ENCODE measurements around the gene SLC33A1. TPM values are rescaled to one million over a fixed set of nuclear protein-coding genes. Genes with fewer than 3 reads are reported as not detected.
"Not testable (repeated sequence)": the region's sequence is repeated elsewhere in the genome, so short reads cannot be mapped to it uniquely, and the experiment has no call there.

The SLC33A1 gene
- total RNA-seq (2014; rRNA removed; shearing (Covaris generic)): 22.9 and 28.0 TPM in 2 replicates

GRCh38 chr3:155854141-155854940 is at the start of gene SLC33A1:
Gene SLC33A1, minus strand, starts transcription at chr3:155854427. Its CDS starts 430 bp downstream, at chr3:155853997.
- DNase-seq (ENCODE audit: low spot score): peak; percentile 99

- no peak for DNase-seq (ENCODE audit: low spot score)
Measured at GRCh38 chr3:155895379-155895900, 41.2 kb upstream of the SLC33A1 start.

GRCh38 chr3:155891321-155891720 is 37.1 kb upstream of the SLC33A1 start:
- no peak for DNase-seq (ENCODE audit: low spot score)

- DNase-seq (ENCODE audit: low spot score): no peak
Measured at GRCh38 chr3:155890671-155891190, 36.5 kb upstream of the SLC33A1 start.

- DNase-seq (ENCODE audit: low spot score): no peak
Measured at GRCh38 chr3:155889952-155890351, 35.7 kb upstream of the SLC33A1 start.

DNA sequence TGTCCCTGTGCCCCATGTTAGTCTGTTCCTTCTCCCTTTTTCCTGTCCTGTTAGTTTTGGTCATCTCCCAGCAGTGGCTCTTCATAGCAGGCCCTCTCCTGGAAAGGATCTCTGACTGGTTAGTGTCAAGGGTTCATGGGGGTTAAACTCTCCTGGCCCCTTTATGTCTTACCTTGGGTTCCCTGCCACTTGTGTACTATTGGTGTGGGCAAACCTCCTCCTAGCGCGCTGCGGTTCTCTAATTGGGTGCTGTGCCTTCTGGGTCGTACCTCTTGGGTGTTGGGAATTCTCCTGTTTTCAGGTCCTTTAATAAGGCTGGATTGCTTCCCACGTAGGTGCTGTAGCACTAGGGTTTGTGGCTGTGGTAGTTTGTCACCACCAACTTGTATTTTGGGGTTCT is 35.0 kb upstream of the SLC33A1 start:
- no peak for DNase-seq (ENCODE audit: low spot score)

DNA sequence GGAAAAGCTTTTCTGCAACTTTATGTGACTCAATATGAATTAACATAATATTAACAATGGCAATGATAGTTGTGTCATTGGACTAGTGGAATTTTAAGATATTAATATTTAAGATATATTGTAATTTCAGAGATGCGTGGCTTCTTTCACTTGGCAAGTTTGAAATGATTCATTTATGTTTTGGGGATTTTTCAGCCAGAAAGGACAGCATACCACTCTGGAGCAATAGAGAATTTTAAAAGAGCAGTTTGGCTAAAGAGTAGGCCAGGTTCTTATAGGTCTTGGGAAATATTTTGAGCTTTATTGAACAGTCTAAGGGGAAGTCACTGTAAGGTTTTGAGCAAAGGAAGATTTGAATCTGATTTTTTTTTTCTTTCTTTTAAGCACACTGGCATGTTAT is 32.7 kb upstream of the SLC33A1 start:
- DNase-seq (ENCODE audit: low spot score): no peak

GRCh38 chr3:155886348-155886747 is 32.1 kb upstream of the SLC33A1 start:
- DNase-seq (ENCODE audit: low spot score): not testable (repeated sequence)

- DNase-seq (ENCODE audit: low spot score): no peak
Measured at GRCh38 chr3:155885292-155885691, 31.1 kb upstream of the SLC33A1 start.

- DNase-seq (ENCODE audit: low spot score): no peak
Measured at GRCh38 chr3:155884292-155884691, 30.1 kb upstream of the SLC33A1 start.

- no peak for DNase-seq (ENCODE audit: low spot score)
Measured at GRCh38 chr3:155880286-155880685, 26.1 kb upstream of the SLC33A1 start.

DNA sequence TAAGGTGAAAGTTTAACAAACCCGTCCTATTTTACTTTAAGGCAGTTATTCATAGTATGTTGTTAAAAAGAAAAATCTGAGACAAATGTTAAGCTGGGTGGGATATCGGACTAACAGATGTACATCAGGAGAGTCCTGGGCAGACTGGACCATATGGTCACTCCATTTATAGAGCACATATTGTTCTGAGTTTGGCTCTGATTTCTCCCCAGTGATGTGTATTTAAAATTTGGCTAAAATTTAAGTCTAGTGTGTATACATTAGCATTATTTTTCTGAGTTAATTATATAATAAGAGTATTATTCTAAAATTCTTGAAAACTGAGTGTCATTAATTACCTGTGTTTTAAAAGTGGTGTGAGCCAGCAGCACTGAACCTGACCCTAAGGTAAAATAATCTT is 22.3 kb upstream of the SLC33A1 start:
- DNase-seq (ENCODE audit: low spot score): no peak

- no peak for DNase-seq (ENCODE audit: low spot score)
Measured at GRCh38 chr3:155876037-155876436, 21.8 kb upstream of the SLC33A1 start.

GRCh38 chr3:155872904-155873646 is 18.8 kb upstream of the SLC33A1 start:
- no peak for DNase-seq (ENCODE audit: low spot score)

DNA sequence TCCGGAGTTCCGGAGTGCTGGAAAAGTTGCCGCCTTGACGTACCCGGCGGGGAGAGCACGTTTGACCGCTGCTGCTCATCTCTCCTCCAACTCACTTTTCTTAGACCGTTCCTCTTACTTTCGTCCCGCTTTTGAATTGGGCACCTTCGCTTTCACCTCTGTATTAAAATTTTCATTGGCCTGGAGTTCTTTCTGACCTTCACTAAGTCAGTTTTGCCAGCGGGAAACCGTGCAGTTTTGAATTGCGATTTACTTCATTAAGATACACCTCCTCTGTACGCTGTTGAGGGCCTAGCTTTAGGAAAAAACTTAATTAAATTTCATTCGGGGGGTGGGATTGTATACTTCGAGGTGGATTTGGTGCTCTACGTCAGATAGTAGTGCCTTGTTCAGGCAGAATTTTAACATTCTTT is 17.5 kb upstream of the SLC33A1 start:
- DNase-seq (ENCODE audit: low spot score): no peak

DNA sequence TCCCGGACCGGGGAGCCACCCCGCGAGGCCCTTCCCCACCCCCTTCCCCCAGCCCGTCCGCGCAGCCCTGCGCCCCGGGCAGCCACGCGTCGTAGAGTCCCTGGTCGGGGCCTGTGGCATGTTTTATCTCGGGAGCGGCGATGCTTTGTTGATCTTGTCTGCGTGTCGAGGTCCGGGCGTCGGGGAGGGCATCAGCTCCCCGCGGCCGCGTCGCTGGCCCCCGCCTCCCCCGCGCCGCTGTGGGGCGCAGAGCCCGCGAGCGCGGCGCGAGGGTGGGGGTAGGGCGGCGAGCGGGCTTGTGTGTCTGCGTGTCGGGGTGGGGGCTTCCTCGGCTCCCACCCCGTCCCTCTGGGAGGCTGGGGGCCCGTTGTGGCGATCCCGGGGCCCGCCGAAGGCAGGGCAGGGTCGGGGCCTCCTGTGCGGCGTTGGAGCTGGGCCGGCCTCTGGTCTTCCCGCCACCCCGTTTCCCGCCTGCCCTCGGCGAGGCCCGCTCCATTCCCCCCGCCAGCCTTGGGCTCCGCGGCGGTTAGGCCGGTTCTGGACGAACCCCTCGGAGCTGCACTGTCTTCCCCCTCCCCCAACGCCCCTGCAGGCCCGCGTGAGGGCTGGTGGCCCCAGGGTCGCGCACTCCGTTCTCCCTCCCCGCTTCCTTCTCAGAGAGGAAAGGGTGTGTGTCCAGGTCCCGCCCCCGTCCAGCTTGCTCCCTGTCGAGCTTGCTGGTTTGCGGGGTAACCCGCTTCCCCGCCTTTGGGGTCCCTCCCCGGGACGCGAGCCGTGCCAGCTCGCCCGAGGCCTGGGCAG is 16.9 kb upstream of the SLC33A1 start:
- peak; percentile 47 for DNase-seq (ENCODE audit: low spot score)

DNA sequence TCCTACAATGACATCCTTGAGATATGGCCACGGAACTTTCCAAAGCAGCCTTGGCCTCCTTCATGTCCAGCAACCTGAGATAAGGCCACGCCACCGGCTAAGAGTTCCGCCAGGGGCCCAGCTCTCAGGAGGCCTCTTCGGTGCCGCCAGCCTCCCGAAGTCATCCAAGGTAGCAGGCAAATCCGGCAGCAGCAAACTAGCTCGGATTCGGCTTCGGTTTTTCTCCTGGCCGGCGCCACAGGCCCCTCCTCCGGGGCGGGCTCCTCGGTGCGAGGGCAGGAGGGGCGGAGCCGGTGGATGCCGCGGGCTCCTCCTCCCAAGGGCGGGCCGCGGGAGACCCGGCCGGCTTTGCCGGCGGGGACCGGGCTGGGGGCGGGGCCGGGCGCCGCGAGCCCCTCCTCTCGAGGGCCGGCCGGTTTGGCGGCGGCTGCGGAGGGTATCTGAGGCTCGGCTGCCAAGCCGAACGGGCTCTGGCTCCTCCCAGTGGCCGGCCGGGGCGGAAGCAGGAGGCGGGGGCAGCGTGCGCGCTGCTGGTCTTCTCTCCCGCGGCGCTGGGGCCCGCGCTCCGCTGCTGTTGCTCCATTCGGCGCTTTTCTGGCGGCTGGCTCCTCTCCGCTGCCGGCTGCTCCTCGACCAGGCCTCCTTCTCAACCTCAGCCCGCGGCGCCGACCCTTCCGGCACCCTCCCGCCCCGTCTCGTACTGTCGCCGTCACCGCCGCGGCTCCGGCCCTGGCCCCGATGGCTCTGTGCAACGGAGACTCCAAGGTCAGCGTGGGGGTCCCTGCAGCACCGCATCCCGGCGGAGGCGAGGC is 16.1 kb upstream of the SLC33A1 start, which contains the start of gene GMPS:
Gene GMPS (plus strand): TSS at position 518 of the 812 bp plus-strand sequence. CDS start 221 bp downstream, at position 739.
- DNase-seq (ENCODE audit: low spot score): peak; percentile 86

GRCh38 chr3:155869691-155870090 is 15.5 kb upstream of the SLC33A1 start:
- DNase-seq (ENCODE audit: low spot score): no peak

DNA sequence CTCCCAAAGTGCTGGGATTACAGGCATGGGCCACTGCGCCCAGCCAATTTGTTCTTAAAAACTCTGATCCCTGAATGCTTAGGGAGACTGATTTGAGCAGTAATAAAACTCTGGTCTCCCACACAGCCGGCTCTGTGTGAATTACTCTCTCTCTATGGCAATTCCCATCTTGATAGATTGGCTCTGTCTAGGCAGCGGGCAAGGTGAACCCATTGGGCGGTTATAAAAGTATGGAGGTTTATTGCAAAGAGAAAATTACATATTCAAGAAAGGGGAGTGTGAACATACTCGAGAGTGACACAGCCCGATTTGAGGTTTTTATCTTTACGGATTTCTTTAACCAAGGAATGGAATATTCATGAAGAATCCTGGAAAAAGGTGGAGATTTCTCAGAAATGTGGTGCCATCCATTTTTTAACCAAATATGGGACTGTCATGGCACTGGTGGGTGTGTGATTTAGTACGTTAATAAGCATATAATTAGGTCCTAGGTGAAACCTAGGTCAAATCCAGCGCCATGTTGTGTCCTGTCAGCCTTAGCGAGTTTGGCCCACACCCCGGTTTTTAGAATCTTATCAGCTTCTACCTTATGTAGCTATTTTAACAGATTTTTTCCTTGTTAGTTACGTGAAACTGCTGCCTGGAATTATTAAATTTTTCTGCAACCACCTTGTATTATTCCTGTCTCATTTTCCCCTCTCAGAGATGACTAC is 9.0 kb upstream of the SLC33A1 start:
- no peak for DNase-seq (ENCODE audit: low spot score)
